ENCODE data around the gene MAP3K1. TPM values are rescaled to one million over a fixed set of nuclear protein-coding genes. Genes with fewer than 3 reads are reported as not detected.

MAP3K1 gene
- polyA plus RNA-seq, 3 donors: 73.7 to 95.8 (median 86.1) TPM

- no peak for DNase-seq
These were observed 23.7 kb downstream of the MAP3K1 start for GRCh38 chr5:56839062-56839461.

GRCh38 chr5:56840597-56840996 lies 25.2 kb downstream of the MAP3K1 start:
- no peak for DNase-seq

GRCh38 chr5:56845277-56845676 lies 29.9 kb downstream of the MAP3K1 start:
- no peak for DNase-seq

- no peak for DNase-seq
These were observed 30.6 kb downstream of the MAP3K1 start for GRCh38 chr5:56845904-56846480.

- no peak for DNase-seq
These were observed 32.9 kb downstream of the MAP3K1 start for GRCh38 chr5:56848206-56848605.

GRCh38 chr5:56849671-56850070 lies 34.3 kb downstream of the MAP3K1 start:
- DNase-seq: no peak

GRCh38 chr5:56850423-56850822 lies 35.1 kb downstream of the MAP3K1 start:
- DNase-seq: no peak

GRCh38 chr5:56851258-56851941 lies 36.1 kb downstream of the MAP3K1 start:
- no peak for DNase-seq

- DNase-seq: no peak
These were observed 37.1 kb downstream of the MAP3K1 start for GRCh38 chr5:56852228-56853000.

- DNase-seq: no peak
These were observed 38.3 kb downstream of the MAP3K1 start for GRCh38 chr5:56853698-56854097.

- DNase-seq: no peak
These were observed 39.6 kb downstream of the MAP3K1 start for GRCh38 chr5:56854920-56855319.

GRCh38 chr5:56856541-56857178 lies 41.3 kb downstream of the MAP3K1 start:
- DNase-seq: no peak

GRCh38 chr5:56858777-56859442 lies 43.6 kb downstream of the MAP3K1 start:
- DNase-seq: no peak

GRCh38 chr5:56861893-56862485 lies 46.6 kb downstream of the MAP3K1 start:
- DNase-seq: no peak

- DNase-seq: no peak
These were observed 47.6 kb downstream of the MAP3K1 start for GRCh38 chr5:56862909-56863308.

GRCh38 chr5:56871777-56872176 lies 56.4 kb downstream of the MAP3K1 start:
- DNase-seq: no peak

GRCh38 chr5:56873056-56873455 lies 57.7 kb downstream of the MAP3K1 start:
- DNase-seq: no peak

GRCh38 chr5:56876327-56876726 lies 61.0 kb downstream of the MAP3K1 start:
- no peak for DNase-seq

GRCh38 chr5:56881571-56881970 lies 66.2 kb downstream of the MAP3K1 start:
- no peak for DNase-seq

- no peak for DNase-seq
These were observed 78.1 kb downstream of the MAP3K1 start for GRCh38 chr5:56893251-56893951.

GRCh38 chr5:56896763-56897162 lies 81.4 kb downstream of the MAP3K1 start:
- no peak for DNase-seq

All from renal pelvis (tissue), 4 donors.